Fibroblast of the aortic adventitia (primary cell): Measurements from ENCODE around the gene EXOC6B. TPM values are rescaled to one million over a fixed set of nuclear protein-coding genes. Genes with fewer than 3 reads are reported as not detected.
A peak's percentile ranks its signal among the peaks of the same experiment; 100 is the strongest.

Source experiments
- DNase-seq: peaks from one replicate; pipeline ENCODE4 v3.0.0-alpha.2; 2010; ENCODE audit warnings: low read depth
- H3K4me3 ChIP-seq: 2 replicates; pipeline ENCODE4 v1.5.1; 2011; ENCODE audit warnings: low read depth, mild to moderate bottlenecking, control low read depth, low read length, moderate library complexity
- CTCF ChIP-seq: IDR thresholded peaks from 2 replicates; pipeline ENCODE4 v1.5.1; 2011; ENCODE audit warnings: mild to moderate bottlenecking, low read length, control low read depth, inconsistent platforms; ENCODE audit not compliant: insufficient read depth
- total RNA-seq: library from RNA; depleted of rRNA; stranded (reverse); fragments of >200 nt; gene quantifications from 2 replicates; pipeline ENCODE4 v1.2.3, GENCODE V29; 2012; ENCODE audit warnings: low replicate concordance

The EXOC6B gene
- total RNA-seq, 1 donor = 30.2 TPM

DNA sequence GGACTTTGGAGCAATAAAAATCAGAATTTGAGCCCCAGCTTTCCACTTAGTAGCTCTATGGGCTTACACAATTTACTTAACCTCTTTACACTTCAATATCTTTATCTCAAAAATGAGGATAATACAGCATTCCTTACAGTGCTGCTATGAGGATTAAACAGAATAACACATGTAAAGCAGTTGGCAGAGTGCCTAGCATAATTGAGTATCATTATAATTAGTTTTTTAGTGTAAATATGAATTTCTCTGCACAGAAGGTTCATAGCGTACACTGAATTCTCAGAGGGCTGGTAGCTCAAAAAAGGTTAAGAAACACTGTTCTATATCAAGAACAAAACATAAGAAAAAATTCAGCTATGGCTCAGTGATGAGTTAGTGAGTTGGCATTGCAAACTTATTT lies 487.8 kb downstream of the EXOC6B start:
- DNase-seq = no peak
- no peak overlapping the region for H3K4me3 ChIP-seq
- TF ChIP-seq CTCF = no peak

DNA sequence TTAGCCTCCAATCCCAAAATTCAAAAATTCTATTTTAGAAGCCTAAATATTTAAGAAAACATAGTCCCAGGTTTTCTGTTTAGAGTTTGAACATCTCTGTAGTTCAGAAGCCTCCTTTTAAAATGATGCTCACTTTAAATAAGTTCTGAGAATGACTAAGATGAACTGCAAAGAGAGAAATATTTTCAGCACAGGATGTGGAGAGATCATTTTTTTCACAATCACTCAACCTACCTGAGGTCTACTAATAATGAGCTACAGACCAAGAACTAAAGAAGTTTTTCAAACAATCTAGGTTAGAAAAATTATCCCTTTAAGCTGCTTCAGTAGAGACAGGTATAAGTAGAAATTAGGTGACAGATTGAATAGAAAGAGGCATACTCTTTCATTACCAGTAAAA lies 493.1 kb downstream of the EXOC6B start:
- TF ChIP-seq CTCF = no peak
- no peak overlapping the region for H3K4me3 ChIP-seq
- no peak for DNase-seq

DNA sequence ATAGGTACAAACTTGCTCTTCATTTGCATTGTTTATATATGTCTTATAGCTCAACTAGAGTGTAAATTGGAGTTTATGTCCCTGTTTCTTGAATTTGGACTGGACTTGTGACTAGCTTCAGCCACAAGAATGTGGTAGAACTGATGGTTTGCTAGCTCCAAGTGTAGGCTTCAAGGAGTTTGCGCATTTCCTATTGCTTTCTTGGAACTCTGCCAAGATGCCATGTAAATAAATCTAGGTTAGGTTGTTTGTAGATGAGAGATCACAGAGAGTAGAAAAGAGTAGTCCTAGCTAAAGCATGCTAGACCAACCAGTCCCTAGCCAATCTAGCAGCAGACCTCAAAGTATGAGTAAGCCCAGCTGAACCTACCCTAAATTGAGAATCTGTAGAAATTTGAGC lies 495.2 kb downstream of the EXOC6B start:
- no peak for DNase-seq
- no peak for TF ChIP-seq CTCF
- no peak overlapping the region for H3K4me3 ChIP-seq

DNA sequence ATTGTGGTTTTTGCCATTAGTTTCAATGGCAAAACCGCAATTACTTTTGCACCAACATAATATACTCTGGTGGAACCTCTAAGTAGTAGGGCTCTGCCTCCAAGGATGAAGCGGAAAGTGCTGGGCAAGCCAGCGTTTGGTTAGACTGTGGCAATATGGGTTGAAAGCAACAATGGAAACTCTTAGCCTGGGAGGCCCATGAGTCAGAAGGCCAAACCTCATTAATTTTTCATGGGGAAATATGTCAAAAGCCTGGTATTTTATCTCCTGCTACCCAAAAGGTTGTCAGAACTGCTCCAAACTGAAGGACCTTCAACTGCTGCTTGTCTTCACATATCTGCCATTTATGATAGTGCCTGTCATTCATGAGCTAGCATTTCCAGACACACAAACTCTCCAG lies 499.1 kb downstream of the EXOC6B start:
- TF ChIP-seq CTCF = no peak
- H3K4me3 ChIP-seq = no peak overlapping the region
- DNase-seq = peak; percentile 57

DNA sequence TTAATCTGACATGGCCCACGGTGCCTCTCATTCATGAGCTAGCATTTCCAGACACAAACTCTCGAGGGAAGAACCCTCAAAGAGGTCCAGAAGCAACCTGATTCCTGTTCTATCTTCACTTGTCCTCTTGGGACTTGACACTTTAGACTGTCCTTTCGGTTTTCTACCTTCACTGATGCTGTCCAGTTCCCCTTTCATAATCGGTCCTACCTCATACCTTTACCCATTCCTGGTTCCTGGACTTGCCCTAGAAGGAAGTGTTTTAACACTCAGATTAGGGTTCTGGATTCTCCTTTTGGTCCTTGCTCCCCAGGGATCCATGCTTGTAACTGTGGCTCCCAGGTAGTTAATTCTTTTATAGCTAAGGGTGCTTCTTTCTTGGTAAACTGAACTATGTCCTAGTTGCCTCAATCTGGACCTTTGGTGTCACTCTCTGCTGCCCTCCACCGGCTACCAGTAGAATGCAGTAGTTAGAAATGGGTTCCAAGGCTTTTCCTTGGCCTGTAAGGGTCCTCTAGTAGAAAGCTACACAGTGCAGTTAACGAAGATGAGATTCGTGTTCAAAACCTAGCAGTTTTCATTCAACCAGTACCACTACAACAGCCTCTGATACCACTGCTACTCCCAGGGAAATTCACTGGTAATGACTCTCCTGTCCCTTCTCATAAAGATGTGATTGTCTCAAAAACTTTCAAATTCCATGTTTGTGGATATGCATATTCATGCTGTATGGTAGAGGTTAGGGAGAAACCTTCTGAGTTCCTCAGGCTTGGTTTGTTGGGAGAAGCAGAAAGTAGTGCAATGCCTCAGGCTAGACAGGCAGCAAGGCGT lies 500.0 kb downstream of the EXOC6B start:
- peak; percentile 58 for TF ChIP-seq CTCF
- DNase-seq = no peak
- no peak overlapping the region for H3K4me3 ChIP-seq

- no peak overlapping the region for H3K4me3 ChIP-seq
- no peak for DNase-seq
- TF ChIP-seq CTCF = no peak
Measured at GRCh38 chr2:72316774-72317173, 509.1 kb downstream of the EXOC6B start.
